Motor neuron (in vitro differentiated cells): ENCODE data around the gene MOXD1. TPM values are rescaled to one million over a fixed set of nuclear protein-coding genes. Genes with fewer than 3 reads are reported as not detected.
A peak's percentile ranks its signal among the peaks of the same experiment; 100 is the strongest.
"Not testable (repeated sequence)": the region's sequence is repeated elsewhere in the genome, so short reads cannot be mapped to it uniquely, and the experiment has no call there.

Experiments used
- ATAC-seq, 8 experiments: fragments of 200-7000 bp; cut with Tn5 transposase; replicated peaks in 6 of 8; 2 replicates each; pipeline ENCODE4 v1.8.0; 2021; ENCODE audit warnings: mild to moderate bottlenecking in 8 of 8, moderate library complexity in 8 of 8
- H3K27ac ChIP-seq, 2 donors: fragments of 250-450 bp; sonication (Bioruptor Pico); 2 replicates each; pipeline ENCODE4 v1.9.0; 2021; ENCODE audit warnings: antibody characterized with exemption in 2 of 2, mild to moderate bottlenecking in 2 of 2, moderate library complexity in 1 of 2
- H3K4me1 ChIP-seq, 2 donors: fragments of 250-450 bp; sonication (Bioruptor Pico); replicated peaks in 1 of 2; 2 replicates each; pipeline ENCODE4 v1.6.1; 2021; ENCODE audit warnings: antibody characterized with exemption in 2 of 2, mild to moderate bottlenecking in 2 of 2, moderate library complexity in 1 of 2
- H3K4me3 ChIP-seq, 5 donors: fragments of 250-450 bp; sonication (Bioruptor Pico); 2 replicates each; pipeline ENCODE4 v1.9.0; 2021; ENCODE audit warnings: antibody characterized with exemption in 5 of 5, mild to moderate bottlenecking in 5 of 5, moderate library complexity in 4 of 5
- WGBS, 10 experiments: fragments of 450-650 bp; shearing (Covaris generic); methylation state at CpG; one replicate each; pipeline ENCODE4 v1.0.0; 2022; 5-methylcytosine and 5-hydroxymethylcytosine counted together
- in situ Hi-C, 9 experiments: fragments of 400-800 bp; cut with MboI; loops; one replicate each; pipeline ENCODE4 v1.15.0; 2021; ENCODE audit warnings: low sequenced_read_pairs in 9 of 9, low pct_unique_long_range_greater_than_20kb in 2 of 9; ENCODE audit not compliant: unreplicated experiment in 9 of 9
- total RNA-seq, 8 experiments: library from RNA; unstranded; fragments of 300-600 nt; gene quantifications; 2 replicates each; pipeline versions ENCODE4 v1.2.3 to v1.2.4, GENCODE V29; 2022

MOXD1 gene
- total RNA-seq, 8 experiments from 2014 or later = 12.8 to 69.8 (median 29.3) TPM; not detected in 2

- ATAC-seq = peak in 1 of 8 experiments; percentile 56
- no peak overlapping the region for H3K27ac ChIP-seq
- in situ Hi-C loops = loop anchor here in 1 of 9 experiments (25.0 kb wide), 1 partner anchor 167 kb away; no protein-coding TSS in a partner anchor
These were observed 81.3 kb downstream of the MOXD1 start for GRCh38 chr6:132320007-132320406.

DNA sequence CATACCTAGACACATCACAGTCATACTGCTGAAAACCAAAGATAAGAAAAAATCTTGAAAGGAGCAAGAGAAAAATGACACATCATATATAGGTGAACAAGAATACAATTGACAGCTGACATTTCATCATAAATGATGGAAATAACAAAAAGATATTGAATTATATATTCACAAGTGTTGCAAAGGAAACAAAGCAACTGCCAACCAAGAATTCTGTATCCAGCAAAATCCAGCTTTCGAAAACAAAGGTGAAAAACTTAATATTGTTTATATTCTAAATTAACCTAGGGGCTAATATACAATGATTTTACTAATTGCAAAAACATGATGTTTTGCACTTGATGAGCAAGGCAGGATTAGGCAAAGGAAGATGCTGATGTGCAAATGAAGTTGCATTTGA, 84.3 kb downstream of the MOXD1 start:
- H3K4me3 ChIP-seq = no peak overlapping the region
- ATAC-seq = no peak
- H3K27ac ChIP-seq = no peak overlapping the region
- no peaks in the 10 kb centered on the region for H3K4me1 ChIP-seq
- WGBS, 10 experiments = 31 to 100% (median 89%) methylated on average over 1 of the region's 1 CpG
- in situ Hi-C loops = loop anchor here in 1 of 9 experiments (25.0 kb wide), 1 partner anchor 170 kb away; no protein-coding TSS in a partner anchor

More at GRCh38 chr6:132320007-132320406, 81.3 kb downstream of the MOXD1 start:
- Histone ChIP-seq H3K4me1 (peaks cover 0 to under 1% of the 10 kb centered on the region in 2 donors), H3K4me3 (no peak overlapping the region)

GRCh38 chr6:132314432-132314831, 86.8 kb downstream of the MOXD1 start:
- no peak overlapping the region for H3K4me3 ChIP-seq
- H3K27ac ChIP-seq = no peak overlapping the region
- in situ Hi-C loops = loop anchor here in 1 of 9 experiments (25.0 kb wide), 1 partner anchor 173 kb away; no protein-coding TSS in a partner anchor
- 14 to 100% (median 76%) methylated on average over 1 to 3 of the region's 3 CpGs; no CpG with 5 or more reads in 2 of the 10 experiments for WGBS, 10 experiments
- no peak for ATAC-seq
- H3K4me1 ChIP-seq = no peaks in the 10 kb centered on the region

GRCh38 chr6:132310921-132311320, 90.4 kb downstream of the MOXD1 start:
- in situ Hi-C loops = loop anchor here in 1 of 9 experiments (25.0 kb wide), 1 partner anchor 176 kb away; no protein-coding TSS in a partner anchor
- Histone ChIP-seq H3K27ac (no peak overlapping the region), H3K4me3 (no peak overlapping the region), H3K4me1 (no peaks in the 10 kb centered on the region)
- ATAC-seq = no peak
- WGBS, 10 experiments = 30 to 100% (median 81%) methylated on average over 1 to 2 of the region's 2 CpGs; no CpG with 5 or more reads in 3 of the 10 experiments

GRCh38 chr6:132310151-132310550, 91.1 kb downstream of the MOXD1 start:
- not testable (repeated sequence) for H3K4me3 ChIP-seq, H3K27ac ChIP-seq, H3K4me1 ChIP-seq, ATAC-seq
- in situ Hi-C loops = loop anchor here in 1 of 9 experiments (25.0 kb wide), 1 partner anchor 177 kb away; no protein-coding TSS in a partner anchor
- 67 to 100% (median 91%) methylated on average over 1 to 4 of the region's 4 CpGs; no CpG with 5 or more reads in 1 of the 10 experiments for WGBS, 10 experiments

DNA sequence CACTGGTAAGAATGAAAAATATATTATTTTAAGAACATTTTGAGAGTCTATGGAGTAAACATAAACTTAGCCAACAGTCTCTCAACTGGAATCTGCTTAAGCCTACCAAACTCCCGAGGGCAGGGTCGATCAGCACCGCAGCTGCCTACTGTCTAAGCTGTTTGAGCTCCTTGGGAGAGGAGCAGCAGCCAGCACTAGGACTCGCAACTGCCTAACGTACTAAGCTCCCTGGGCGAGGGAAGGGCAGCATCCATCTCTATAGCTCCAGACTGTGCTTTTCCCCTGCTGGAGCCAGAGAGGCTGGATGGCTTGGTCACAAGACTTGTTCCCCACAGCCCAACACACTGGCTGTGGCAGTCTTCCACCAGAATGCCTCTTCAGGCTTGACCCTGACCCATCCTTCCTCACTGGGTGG, 96.4 kb downstream of the MOXD1 start:
- WGBS, 10 experiments = 50 to 100% (median 98%) methylated on average over 1 to 5 of the region's 6 CpGs; no CpG with 5 or more reads in 1 of the 10 experiments
- in situ Hi-C loops = loop anchor here in 1 of 9 experiments (25.0 kb wide), 1 partner anchor 182 kb away; no protein-coding TSS in a partner anchor
- ATAC-seq = no peak
- Histone ChIP-seq H3K4me1 (no peaks in the 10 kb centered on the region), H3K27ac (no peak overlapping the region), H3K4me3 (no peak overlapping the region)

GRCh38 chr6:132300323-132300949, 100.8 kb downstream of the MOXD1 start:
- WGBS, 10 experiments = 0 to 83% (median 53%) methylated on average over 1 to 4 of the region's 4 CpGs; no CpG with 5 or more reads in 2 of the 10 experiments
- ATAC-seq = peak; percentile 47 to 81 (median 70)
- H3K4me3 ChIP-seq = no peak overlapping the region
- no peak overlapping the region for H3K27ac ChIP-seq
- H3K4me1 ChIP-seq = no peaks in the 10 kb centered on the region
- in situ Hi-C loops = loop anchor here in 1 of 9 experiments (25.0 kb wide), 1 partner anchor 187 kb away; no protein-coding TSS in a partner anchor

DNA sequence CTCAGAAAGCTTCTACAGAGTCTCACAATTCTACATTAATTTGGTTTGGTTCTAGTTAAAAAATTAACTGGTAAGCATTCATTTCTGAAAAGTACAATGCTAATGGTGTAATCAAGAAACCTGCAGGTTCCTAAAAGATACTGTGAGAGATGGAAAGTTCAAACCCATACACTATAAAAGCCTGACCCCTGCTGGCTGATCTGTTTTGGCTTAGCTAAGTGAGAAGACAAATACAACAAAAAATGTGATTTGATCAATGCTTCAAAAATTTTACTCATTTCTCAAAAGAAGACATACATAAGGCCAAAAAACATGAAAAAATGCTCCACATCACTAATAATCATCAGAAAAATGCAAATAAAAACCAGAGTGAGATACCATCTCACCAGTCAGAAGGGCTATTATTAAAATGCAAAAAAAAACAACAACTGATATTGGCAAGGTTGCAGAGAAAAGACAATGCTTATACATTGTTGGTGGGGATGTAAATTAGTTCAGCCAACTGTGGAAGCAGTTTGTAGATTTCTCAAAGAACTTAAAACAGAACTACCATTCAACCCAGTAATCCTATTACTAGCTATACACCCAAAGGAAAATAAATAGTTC, 102.8 kb downstream of the MOXD1 start:
- ATAC-seq = peak in 3 of 8 experiments; percentile 37 to 56 (median 43)
- in situ Hi-C loops = loop anchor here in 7 of 9 experiments (10.0 to 25.0 kb wide), 2 partner anchors 186 to 189 kb away; no protein-coding TSS in a partner anchor
- no peak overlapping the region for H3K27ac ChIP-seq

GRCh38 chr6:132289756-132290155, 111.5 kb downstream of the MOXD1 start:
- 20 to 100% (median 86%) methylated on average over 2 to 3 of the region's 3 CpGs; no CpG with 5 or more reads in 3 of the 10 experiments for WGBS, 10 experiments
- no peak for ATAC-seq
- Histone ChIP-seq H3K27ac (no peak overlapping the region), H3K4me3 (no peak overlapping the region), H3K4me1 (no peaks in the 10 kb centered on the region)
- in situ Hi-C loops = loop anchor here in 7 of 9 experiments (10.0 to 25.0 kb wide), 2 partner anchors 195 to 198 kb away; no protein-coding TSS in a partner anchor

More for the DNA sequence above, 102.8 kb downstream of the MOXD1 start:
- Histone ChIP-seq H3K4me1 (no peaks in the 10 kb centered on the region), H3K4me3 (no peak overlapping the region)

- 0 to 100% (median 59%) methylated on average over 1 of the region's 1 CpG; no CpG with 5 or more reads in 4 of the 10 experiments for WGBS, 10 experiments
- Histone ChIP-seq H3K4me3 (no peak overlapping the region), H3K4me1 (no peaks in the 10 kb centered on the region), H3K27ac (no peak overlapping the region)
- in situ Hi-C loops = loop anchor here in 4 of 9 experiments (25.0 kb wide), 1 partner anchor 200 kb away; no protein-coding TSS in a partner anchor
- ATAC-seq = peak in 1 of 8 experiments; percentile 20
These were observed 114.2 kb downstream of the MOXD1 start for GRCh38 chr6:132287101-132287500.

DNA sequence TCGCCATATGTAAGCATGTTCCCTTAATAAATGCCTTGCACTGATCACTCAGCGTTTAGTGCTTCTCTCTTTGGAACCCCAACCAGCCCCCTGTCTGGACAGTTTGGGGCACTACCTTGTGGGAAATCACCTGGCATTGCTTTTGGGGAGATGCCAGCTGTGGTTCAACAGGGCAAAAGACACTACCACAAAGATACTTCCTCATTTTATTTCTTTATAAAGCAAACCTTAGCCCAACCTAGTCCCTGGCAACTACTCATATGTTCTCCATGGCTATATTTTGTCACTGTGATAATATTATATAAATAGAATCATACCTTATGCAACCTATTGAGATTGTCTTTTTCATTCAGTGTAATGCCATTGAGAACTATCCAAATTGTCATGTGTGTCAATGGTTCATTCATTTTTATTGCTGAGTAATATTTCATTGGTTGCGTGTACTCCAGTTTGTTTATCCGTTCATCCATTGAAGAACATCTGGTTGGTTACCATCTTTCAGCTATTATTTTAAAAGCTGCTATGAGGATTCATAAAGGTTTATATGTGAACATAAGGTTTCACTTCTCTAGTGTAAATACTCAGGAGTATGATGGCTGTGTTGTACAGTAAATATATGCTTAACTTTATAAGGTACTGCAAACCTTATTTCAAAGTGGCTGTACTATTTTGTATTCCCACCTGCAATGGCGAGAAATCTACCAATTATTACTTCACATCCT, 114.8 kb downstream of the MOXD1 start:
- WGBS, 10 experiments = 67 to 100% (median 93%) methylated on average over 2 to 5 of the region's 5 CpGs
- in situ Hi-C loops = loop anchor here in 4 of 9 experiments (25.0 kb wide), 1 partner anchor 201 kb away; no protein-coding TSS in a partner anchor

GRCh38 chr6:132285004-132285780, 116.1 kb downstream of the MOXD1 start:
- H3K27ac ChIP-seq = no peak overlapping the region
- no peak for ATAC-seq
- in situ Hi-C loops = loop anchor here in 4 of 9 experiments (25.0 kb wide), 1 partner anchor 202 kb away; no protein-coding TSS in a partner anchor

More for the DNA sequence above, 114.8 kb downstream of the MOXD1 start:
- H3K4me1 ChIP-seq = no peaks in the 10 kb centered on the region
- H3K4me3 ChIP-seq = no peak overlapping the region
- H3K27ac ChIP-seq = no peak overlapping the region
- ATAC-seq = no peak

More at GRCh38 chr6:132285004-132285780, 116.1 kb downstream of the MOXD1 start:
- no peaks in the 10 kb centered on the region for H3K4me1 ChIP-seq
- WGBS, 10 experiments = 70 to 96% (median 86%) methylated on average over 3 to 11 of the region's 11 CpGs
- H3K4me3 ChIP-seq = no peak overlapping the region
